GM12878 (cell line): ENCODE data around the gene GPC6. TPM values are rescaled to one million over a fixed set of nuclear protein-coding genes. Genes with fewer than 3 reads are reported as not detected.

Experiments
- ATAC-seq: fragments of 200-7000 bp; cut with Tn5 transposase; 3 replicates; pipeline ENCODE4 v1.9.1; 2020; ENCODE audit warnings: mild to moderate bottlenecking, moderate library complexity
- BruUV-seq: library from RNA; stranded (reverse); fragments of 400-500 nt; replicated peaks from 2 replicates; lab custom pipeline; 2021; lab: Mats Ljungman, UMichigan
- CTCF ChIA-PET: fragments of 300-600 bp; sonication (Branson Sonifier 250); formaldehyde crosslinking; extraction: SDS; loops from one replicate; lab custom pipeline; 2021; ENCODE audit warnings: inconsistent platforms; lab: Yijun Ruan, JAX
- POLR2A ChIA-PET: fragments of 350-600 bp; formaldehyde crosslinking; extraction: SDS; loops from one replicate; lab custom pipeline; 2021; ENCODE audit warnings: inconsistent platforms; lab: Charles Lee
- RAD21 ChIA-PET: fragments of 300-600 bp; sonication (Branson Sonifier 250); formaldehyde crosslinking; loops from one replicate; lab custom pipeline; 2023; ENCODE audit warnings: antibody characterized with exemption; ENCODE audit not compliant: unreplicated experiment; lab: Charles Lee
- SMC1A ChIA-PET: fragments of 300-600 bp; sonication (Branson Sonifier 250); formaldehyde crosslinking; loops from one replicate; lab custom pipeline; 2023; ENCODE audit not compliant: unreplicated experiment, uncharacterized antibody; lab: Charles Lee
- DNase-seq: peaks from one replicate; pipeline ENCODE4 v3.0.0-alpha.2; 2011; ENCODE audit warnings: low read depth, low spot score
- FAIRE-seq: peaks from 3 replicates; lab custom pipeline; 2011; peaks lifted over from hg19 to GRCh38; lab: Jason Lieb, UNC
- H2AFZ ChIP-seq: 2 replicates; pipeline ENCODE4 v1.6.0; 2011; ENCODE audit warnings: low read depth, low read length, control low read depth; ENCODE audit not compliant: control insufficient read depth
- H3K27ac ChIP-seq: 2 replicates; pipeline ENCODE4 v1.5.1; 2011; ENCODE audit warnings: control low read depth; ENCODE audit not compliant: control insufficient read depth, insufficient read depth
- H3K27me3 ChIP-seq, 2 experiments: replicated peaks in 1 of 2; 2 replicates each; pipeline versions ENCODE4 v1.6.0 to v1.6.1; 2011; ENCODE audit warnings: low read length in 1 of 2; ENCODE audit not compliant: control insufficient read depth in 2 of 2, insufficient read depth in 2 of 2
- H3K36me3 ChIP-seq, 2 experiments: 2 replicates each; pipeline ENCODE4 v1.5.1; 2011; ENCODE audit warnings: low read length in 1 of 2; ENCODE audit not compliant: control insufficient read depth in 2 of 2, insufficient read depth in 2 of 2
- H3K4me1 ChIP-seq: 2 replicates; pipeline ENCODE4 v1.6.1; 2011; ENCODE audit warnings: mild to moderate bottlenecking, low read length, moderate library complexity, mixed read lengths; ENCODE audit not compliant: control insufficient read depth, insufficient read depth
- H3K4me2 ChIP-seq: 2 replicates; pipeline ENCODE4 v1.6.0; 2011; ENCODE audit warnings: control low read depth; ENCODE audit not compliant: control insufficient read depth, insufficient read depth
- H3K4me3 ChIP-seq: fragments of 200-600 bp; sonication (generic); 2 replicates; pipeline ENCODE4 v1.5.1; 2016
- H3K79me2 ChIP-seq: 2 replicates; pipeline ENCODE4 v1.6.0; 2011; ENCODE audit warnings: low read length; ENCODE audit not compliant: control insufficient read depth, insufficient read depth
- H3K9ac ChIP-seq: 2 replicates; pipeline ENCODE4 v1.8.0; 2011; ENCODE audit warnings: low read length, control low read depth, mixed read lengths; ENCODE audit not compliant: control insufficient read depth, insufficient read depth
- H3K9me3 ChIP-seq: replicated peaks from 3 replicates; pipeline ENCODE4 v1.5.1; 2011; ENCODE audit warnings: mild to moderate bottlenecking, low read length; ENCODE audit not compliant: control insufficient read depth, insufficient read depth
- H4K20me1 ChIP-seq: 2 replicates; pipeline ENCODE4 v1.6.0; 2011; ENCODE audit not compliant: control insufficient read depth, insufficient read depth
- ATF3 ChIP-seq: IDR thresholded peaks from 2 replicates; pipeline ENCODE4 v1.6.1; 2011; ENCODE audit warnings: low read depth, mild to moderate bottlenecking, low read length, moderate library complexity, borderline replicate concordance; ENCODE audit errors: extremely low read depth
- CHD1 ChIP-seq: IDR thresholded peaks from 2 replicates; pipeline ENCODE4 v1.6.1; 2012; ENCODE audit warnings: low read depth, low read length, improper control_type of control experiment
- CHD4 ChIP-seq: fragments of 200-600 bp; sonication (generic); IDR thresholded peaks from 2 replicates; pipeline ENCODE4 v1.6.1; 2016; ENCODE audit warnings: mild to moderate bottlenecking
- KLF5 ChIP-seq: fragments of 450-650 bp; IDR thresholded peaks from 2 replicates; pipeline ENCODE4 v1.6.1; 2014; ENCODE audit warnings: mild to moderate bottlenecking; ENCODE audit not compliant: partially characterized antibody
- MTA2 ChIP-seq: fragments of 450-650 bp; IDR thresholded peaks from 2 replicates; pipeline ENCODE4 v1.6.1; 2016; ENCODE audit warnings: low read depth, mild to moderate bottlenecking, moderate library complexity
- NFIC ChIP-seq: IDR thresholded peaks from 2 replicates; pipeline ENCODE4 v1.6.1; 2012; ENCODE audit warnings: low read depth, mild to moderate bottlenecking, inconsistent platforms, low read length, moderate library complexity
- PAX8 ChIP-seq: fragments of 450-650 bp; IDR thresholded peaks from 2 replicates; pipeline ENCODE4 v1.6.1; 2017; ENCODE audit warnings: mild to moderate bottlenecking, moderate library complexity
- POU2F2 ChIP-seq: IDR thresholded peaks from 3 replicates; pipeline ENCODE4 v1.6.1; 2011; ENCODE audit warnings: low read depth, mild to moderate bottlenecking, low read length, borderline replicate concordance
- SIN3A ChIP-seq: IDR thresholded peaks from 2 replicates; pipeline ENCODE4 v1.6.1; 2012; ENCODE audit warnings: low read depth, low read length, improper control_type of control experiment
- TARDBP ChIP-seq: IDR thresholded peaks from 2 replicates; pipeline ENCODE4 v1.6.1; 2016; ENCODE audit warnings: borderline replicate concordance
- ZBTB4 ChIP-seq: fragments of 450-650 bp; formaldehyde crosslinking; IDR thresholded peaks from 2 replicates; pipeline ENCODE4 v1.4.0; 2022; ENCODE audit warnings: mild to moderate bottlenecking, moderate library complexity
- ZBTB40 ChIP-seq: fragments of 450-650 bp; IDR thresholded peaks from 2 replicates; pipeline ENCODE4 v1.6.1; 2016; ENCODE audit warnings: mild to moderate bottlenecking, moderate library complexity, borderline replicate concordance
- in situ Hi-C: fragments of 300-500 bp; cut with MboI; formaldehyde crosslinking; loops from 9 replicates; pipeline ENCODE4 v1.14.3; 2018; ENCODE audit warnings: mixed read lengths
- intact Hi-C: fragments of 100-400 bp; cut with micrococcal nuclease; formaldehyde crosslinking; loops from one replicate; pipeline ENCODE4 v1.14.2; 2022; ENCODE audit not compliant: unreplicated experiment
- polyA plus RNA-seq, 11 experiments: library from polyadenylated mRNA; depleted of rRNA in 4 of 11; unstranded in 6 of 11; stranded (reverse) in 5 of 11; fragments of >200 nt; fragmentation: Nextera tagmentation in 4 of 11; fragmentation: Illumina TruSeq in 1 of 11; extraction: Ambion mirVana in 4 of 11; extraction: Trizol in 1 of 11; gene quantifications; 1 replicate in 1 of 11; 2 replicates in 10 of 11; pipeline versions ENCODE4 v1.2.1 to v1.2.3, GENCODE V29; 2011 to 2016; ENCODE audit warnings: inconsistent platforms in 2 of 11, missing spikeins in 2 of 11, low read depth in 1 of 11
- total RNA-seq, 4 experiments: library from RNA; depleted of rRNA in 3 of 4; stranded (reverse); fragments of >200 nt in 3 of 4; fragmentation: Illumina TruSeq in 1 of 4; extraction: Trizol in 1 of 4; gene quantifications; 2 replicates each; pipeline versions ENCODE4 v1.2.1 to v1.2.3, GENCODE V29; 2013 to 2021
- TF ChIP-seq, protein P1 (sequence below): fragments of 150-350 bp; IDR thresholded peaks from 2 replicates; pipeline ENCODE4 v1.6.1; 2016; ENCODE audit warnings: low read depth, low read length

GPC6 gene
- total and polyA plus RNA-seq, 10 of the 15 experiments (the other 5 are each of a cell fraction or from before 2014, with no cell fraction given): 0.03 to 0.04 (median 0.03) TPM; not detected in 7

DNA sequence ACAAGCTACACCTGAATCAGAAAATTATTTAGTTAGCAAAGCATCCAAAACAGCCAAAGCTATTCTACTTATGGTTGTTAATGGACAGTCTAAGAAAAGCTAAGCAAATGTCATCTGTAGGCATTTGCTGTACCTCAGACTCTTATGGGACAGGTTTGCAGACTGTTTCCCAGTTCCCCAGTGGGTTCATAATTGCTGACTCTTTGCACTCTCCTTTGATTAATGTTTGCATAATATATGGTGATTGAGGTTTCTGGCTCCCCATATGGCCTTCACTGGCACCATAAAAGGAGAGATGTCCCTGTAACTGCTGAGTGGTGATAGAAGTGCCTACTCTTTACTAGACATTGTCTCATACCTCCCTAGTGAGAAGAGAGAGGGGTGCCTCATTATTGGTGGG, 142.1 kb downstream of the GPC6 start:
- Histone ChIP-seq H3K79me2 (no peaks in the 10 kb centered on the region), H3K27me3 (no peaks in the 10 kb centered on the region), H3K36me3 (no peaks in the 10 kb centered on the region), H3K4me3 (no peak overlapping the region), H3K27ac (no peak overlapping the region), H3K9me3 (no peaks in the 10 kb centered on the region)
- no peak for DNase-seq
- intact Hi-C loops: no loop called here
- SMC1A ChIA-PET: interaction anchor here (0.6 kb wide), 1 partner anchor 163 kb away, joined by 3 read pairs; no protein-coding TSS in a partner anchor
- TF ChIP-seq KLF5 (no peak), CHD4 (no peak), ZBTB4 (no peak), MTA2 (no peak), ATF3 (no peak), POU2F2 (no peak), PAX8 (no peak), ZBTB40 (no peak), NFIC (no peak), CHD1 (no peak), SIN3A (no peak), TARDBP (no peak)
- TF ChIP-seq, protein P1, sequence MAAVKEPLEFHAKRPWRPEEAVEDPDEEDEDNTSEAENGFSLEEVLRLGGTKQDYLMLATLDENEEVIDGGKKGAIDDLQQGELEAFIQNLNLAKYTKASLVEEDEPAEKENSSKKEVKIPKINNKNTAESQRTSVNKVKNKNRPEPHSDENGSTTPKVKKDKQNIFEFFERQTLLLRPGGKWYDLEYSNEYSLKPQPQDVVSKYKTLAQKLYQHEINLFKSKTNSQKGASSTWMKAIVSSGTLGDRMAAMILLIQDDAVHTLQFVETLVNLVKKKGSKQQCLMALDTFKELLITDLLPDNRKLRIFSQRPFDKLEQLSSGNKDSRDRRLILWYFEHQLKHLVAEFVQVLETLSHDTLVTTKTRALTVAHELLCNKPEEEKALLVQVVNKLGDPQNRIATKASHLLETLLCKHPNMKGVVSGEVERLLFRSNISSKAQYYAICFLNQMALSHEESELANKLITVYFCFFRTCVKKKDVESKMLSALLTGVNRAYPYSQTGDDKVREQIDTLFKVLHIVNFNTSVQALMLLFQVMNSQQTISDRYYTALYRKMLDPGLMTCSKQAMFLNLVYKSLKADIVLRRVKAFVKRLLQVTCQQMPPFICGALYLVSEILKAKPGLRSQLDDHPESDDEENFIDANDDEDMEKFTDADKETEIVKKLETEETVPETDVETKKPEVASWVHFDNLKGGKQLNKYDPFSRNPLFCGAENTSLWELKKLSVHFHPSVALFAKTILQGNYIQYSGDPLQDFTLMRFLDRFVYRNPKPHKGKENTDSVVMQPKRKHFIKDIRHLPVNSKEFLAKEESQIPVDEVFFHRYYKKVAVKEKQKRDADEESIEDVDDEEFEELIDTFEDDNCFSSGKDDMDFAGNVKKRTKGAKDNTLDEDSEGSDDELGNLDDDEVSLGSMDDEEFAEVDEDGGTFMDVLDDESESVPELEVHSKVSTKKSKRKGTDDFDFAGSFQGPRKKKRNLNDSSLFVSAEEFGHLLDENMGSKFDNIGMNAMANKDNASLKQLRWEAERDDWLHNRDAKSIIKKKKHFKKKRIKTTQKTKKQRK: no peak
- TF ChIP-seq, all 136 proteins: peak for 0
- Histone ChIP-seq H3K4me2 (no peak overlapping the region), H3K4me1 (no peaks in the 10 kb centered on the region), H2AFZ (no peak overlapping the region), H3K9ac (no peak overlapping the region), H4K20me1 (no peaks in the 10 kb centered on the region)
- POLR2A ChIA-PET: no interaction called here
- no peak for ATAC-seq
- CTCF ChIA-PET: no interaction called here
- in situ Hi-C loops: no loop called here
- RAD21 ChIA-PET: no interaction called here
- FAIRE-seq: no peak
- BruUV-seq: no TSS peak
